Measurements from ENCODE around the gene RBM38.

DNA sequence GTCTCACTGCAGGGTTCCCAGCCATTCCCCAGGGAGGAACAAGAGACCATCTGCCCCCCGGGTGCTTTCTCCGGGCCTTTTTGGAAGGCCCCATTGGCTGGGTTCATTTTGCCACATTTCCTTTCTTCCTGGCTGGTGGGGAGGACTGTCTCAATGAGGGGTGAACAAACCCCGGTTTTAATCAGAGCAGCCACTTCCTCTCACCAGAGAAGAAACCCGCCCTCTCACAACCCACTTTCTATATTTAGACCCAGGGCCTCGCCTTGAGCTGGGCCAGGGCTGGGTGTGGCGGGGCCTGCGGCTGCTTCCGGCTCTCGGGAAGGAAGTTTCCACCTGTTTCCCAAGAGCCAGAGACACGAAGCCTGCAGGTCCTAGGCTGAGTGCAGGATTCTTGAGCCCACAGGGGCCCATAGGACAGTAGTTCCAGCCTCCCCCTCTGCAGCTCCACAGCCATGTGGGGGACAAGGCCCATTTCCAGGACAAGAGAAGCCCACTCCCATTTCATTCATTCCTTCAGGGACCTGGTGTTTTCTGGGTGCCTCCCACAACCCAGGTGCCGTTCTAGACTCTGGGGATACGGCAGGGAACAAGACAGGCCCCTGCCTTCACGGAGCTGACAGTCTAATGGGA is 41.8 kb downstream of the RBM38 start:
- TF ChIP-seq, protein P1, sequence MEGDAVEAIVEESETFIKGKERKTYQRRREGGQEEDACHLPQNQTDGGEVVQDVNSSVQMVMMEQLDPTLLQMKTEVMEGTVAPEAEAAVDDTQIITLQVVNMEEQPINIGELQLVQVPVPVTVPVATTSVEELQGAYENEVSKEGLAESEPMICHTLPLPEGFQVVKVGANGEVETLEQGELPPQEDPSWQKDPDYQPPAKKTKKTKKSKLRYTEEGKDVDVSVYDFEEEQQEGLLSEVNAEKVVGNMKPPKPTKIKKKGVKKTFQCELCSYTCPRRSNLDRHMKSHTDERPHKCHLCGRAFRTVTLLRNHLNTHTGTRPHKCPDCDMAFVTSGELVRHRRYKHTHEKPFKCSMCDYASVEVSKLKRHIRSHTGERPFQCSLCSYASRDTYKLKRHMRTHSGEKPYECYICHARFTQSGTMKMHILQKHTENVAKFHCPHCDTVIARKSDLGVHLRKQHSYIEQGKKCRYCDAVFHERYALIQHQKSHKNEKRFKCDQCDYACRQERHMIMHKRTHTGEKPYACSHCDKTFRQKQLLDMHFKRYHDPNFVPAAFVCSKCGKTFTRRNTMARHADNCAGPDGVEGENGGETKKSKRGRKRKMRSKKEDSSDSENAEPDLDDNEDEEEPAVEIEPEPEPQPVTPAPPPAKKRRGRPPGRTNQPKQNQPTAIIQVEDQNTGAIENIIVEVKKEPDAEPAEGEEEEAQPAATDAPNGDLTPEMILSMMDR (IDR thresholded peaks at IDR 0.05): no peak
- TF ChIP-seq POLR2A (IDR thresholded peaks at IDR 0.05): no peak

All from thyroid gland (tissue), 4 donors.